22Rv1 (cell line): ENCODE results near the gene WDR5.

Experiments
- H3K27ac ChIP-seq: fragments of 450-650 bp; 2 replicates; pipeline ENCODE4 v1.5.1; 2017
- CTCF ChIP-seq: fragments of 450-650 bp; IDR thresholded peaks from 2 replicates; pipeline ENCODE4 v1.5.1; 2017; ENCODE audit warnings: mild to moderate bottlenecking
- ZFX ChIP-seq: fragments of 450-650 bp; IDR thresholded peaks from 2 replicates; pipeline ENCODE4 v1.6.1; 2017; ENCODE audit warnings: antibody characterized with exemption, borderline replicate concordance

The WDR5 gene

DNA sequence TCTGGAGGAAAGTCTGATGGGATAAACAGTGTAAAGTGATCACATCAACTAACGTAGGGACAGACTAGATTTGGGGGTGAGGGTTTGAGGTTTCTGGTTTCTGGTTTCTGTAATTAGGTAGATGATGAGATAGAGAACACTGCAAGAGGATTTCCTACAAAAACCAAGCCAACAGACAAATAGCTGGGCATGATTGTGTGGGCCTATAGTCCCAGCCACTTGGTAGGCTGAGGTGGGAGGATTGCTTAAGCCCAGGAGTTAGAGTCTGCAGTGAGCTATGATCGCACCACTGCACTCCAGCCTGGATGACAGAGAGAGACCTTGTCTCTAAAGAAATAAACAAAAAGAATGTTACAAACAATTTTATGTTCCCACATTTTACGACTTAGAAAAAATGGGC, 62.9 kb downstream of the WDR5 start:
- TF ChIP-seq ZFX, result no peak
- no peak for TF ChIP-seq CTCF
- H3K27ac ChIP-seq, result no peak overlapping the region

DNA sequence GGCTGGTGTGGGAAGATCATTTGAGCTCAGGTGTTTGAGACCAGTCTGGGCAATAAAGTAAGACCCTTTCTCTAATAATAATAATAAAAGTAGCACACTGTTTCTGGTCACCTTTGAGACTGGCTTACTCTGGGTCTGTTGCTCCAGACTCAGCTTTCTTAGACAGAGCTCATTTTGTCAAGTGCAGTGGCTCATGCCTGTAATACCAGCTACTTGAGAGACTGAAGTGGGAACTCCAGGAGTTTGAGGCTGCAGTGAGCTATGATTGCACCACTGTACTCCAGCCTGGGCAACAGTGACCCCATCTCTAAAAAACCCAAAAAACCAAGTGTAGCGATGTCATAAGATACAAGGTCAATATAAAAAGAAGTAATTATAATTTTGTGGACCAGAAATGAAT, 64.8 kb downstream of the WDR5 start:
- no peak overlapping the region for H3K27ac ChIP-seq
- no peak for TF ChIP-seq CTCF
- TF ChIP-seq ZFX, result no peak

GRCh38 chr9:134203224-134203623, 67.3 kb downstream of the WDR5 start:
- TF ChIP-seq CTCF (no peak), ZFX (no peak)
- no peak overlapping the region for H3K27ac ChIP-seq

DNA sequence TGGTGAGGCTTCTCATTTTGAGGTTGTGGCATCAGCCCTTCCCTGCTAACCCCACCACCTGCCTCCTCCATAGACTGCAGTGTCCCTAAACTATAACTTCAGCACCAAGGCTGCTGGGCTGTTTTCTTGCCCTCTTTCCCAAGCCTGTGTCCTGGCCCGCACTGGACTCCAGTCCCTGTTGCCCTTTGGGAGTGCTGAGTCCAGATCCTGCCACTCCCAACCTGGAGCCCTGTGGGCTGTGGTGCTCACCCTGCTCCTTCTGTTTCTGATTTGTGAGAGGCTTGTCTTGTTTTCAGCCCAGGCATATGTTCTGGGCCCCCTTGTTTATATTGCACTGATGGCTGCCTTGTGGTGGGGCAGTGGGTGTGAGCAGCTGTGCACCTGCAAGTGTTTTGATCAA, 68.2 kb downstream of the WDR5 start:
- no peak for TF ChIP-seq ZFX
- TF ChIP-seq CTCF, result no peak
- no peak overlapping the region for H3K27ac ChIP-seq

- TF ChIP-seq ZFX (no peak), CTCF (no peak)
- H3K27ac ChIP-seq, result no peak overlapping the region
Measured at GRCh38 chr9:134204991-134205578, 69.2 kb downstream of the WDR5 start.

- no peak overlapping the region for H3K27ac ChIP-seq
- TF ChIP-seq ZFX, result no peak
- TF ChIP-seq CTCF, result no peak
Measured at GRCh38 chr9:134205672-134206310, 69.9 kb downstream of the WDR5 start.
